Fibroblast of mammary gland (primary cell): ENCODE data around the gene PLEKHA8.

ENCODE experiments used
- DNase-seq: peaks from one replicate; pipeline ENCODE4 v3.0.0-alpha.2; 2010; ENCODE audit warnings: low read depth
- H3K4me3 ChIP-seq: 2 replicates; pipeline ENCODE4 v1.5.1; 2011; ENCODE audit warnings: low read depth, mild to moderate bottlenecking, low read length, moderate library complexity; ENCODE audit not compliant: control insufficient read depth
- TF ChIP-seq, protein P1 (sequence below): conservative IDR thresholded peaks from 2 replicates; pipeline ENCODE4 v1.5.1; 2011; ENCODE audit warnings: low read depth, low read length, inconsistent platforms; ENCODE audit not compliant: control insufficient read depth, insufficient read depth

PLEKHA8 gene

DNA sequence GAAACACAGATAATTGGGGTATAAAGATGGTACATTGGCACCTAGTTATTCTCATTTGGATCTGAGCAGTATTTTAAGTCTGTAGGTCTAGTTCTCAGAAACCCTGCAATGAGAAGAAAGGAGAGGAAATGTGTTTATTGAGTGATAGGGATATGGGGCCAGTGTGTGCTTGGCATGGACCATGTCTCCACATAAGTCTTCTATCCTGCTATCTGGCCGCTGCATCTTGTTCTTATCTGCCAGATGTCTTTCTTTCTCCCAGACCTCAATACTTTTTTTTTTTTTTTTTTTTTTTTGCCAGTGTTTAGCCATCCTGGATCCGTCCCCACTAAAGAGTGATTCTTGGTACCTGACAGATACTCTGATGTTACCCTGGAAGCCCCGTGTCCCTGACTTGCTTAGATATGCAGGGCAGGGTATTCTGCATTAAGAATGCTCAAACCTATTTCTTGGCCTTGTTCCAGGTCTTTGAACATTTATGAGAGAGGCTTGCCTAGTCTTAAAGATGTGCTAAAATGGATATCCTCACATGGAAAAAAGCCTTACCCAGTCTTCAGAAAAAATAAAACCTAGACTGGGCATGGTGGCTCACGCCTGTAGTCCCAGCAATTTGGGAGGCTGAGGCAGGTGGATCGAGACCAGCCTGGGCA lies 116.6 kb downstream of the PLEKHA8 start:
- no peak for DNase-seq
- no peak overlapping the region for H3K4me3 ChIP-seq
- TF ChIP-seq, protein P1, sequence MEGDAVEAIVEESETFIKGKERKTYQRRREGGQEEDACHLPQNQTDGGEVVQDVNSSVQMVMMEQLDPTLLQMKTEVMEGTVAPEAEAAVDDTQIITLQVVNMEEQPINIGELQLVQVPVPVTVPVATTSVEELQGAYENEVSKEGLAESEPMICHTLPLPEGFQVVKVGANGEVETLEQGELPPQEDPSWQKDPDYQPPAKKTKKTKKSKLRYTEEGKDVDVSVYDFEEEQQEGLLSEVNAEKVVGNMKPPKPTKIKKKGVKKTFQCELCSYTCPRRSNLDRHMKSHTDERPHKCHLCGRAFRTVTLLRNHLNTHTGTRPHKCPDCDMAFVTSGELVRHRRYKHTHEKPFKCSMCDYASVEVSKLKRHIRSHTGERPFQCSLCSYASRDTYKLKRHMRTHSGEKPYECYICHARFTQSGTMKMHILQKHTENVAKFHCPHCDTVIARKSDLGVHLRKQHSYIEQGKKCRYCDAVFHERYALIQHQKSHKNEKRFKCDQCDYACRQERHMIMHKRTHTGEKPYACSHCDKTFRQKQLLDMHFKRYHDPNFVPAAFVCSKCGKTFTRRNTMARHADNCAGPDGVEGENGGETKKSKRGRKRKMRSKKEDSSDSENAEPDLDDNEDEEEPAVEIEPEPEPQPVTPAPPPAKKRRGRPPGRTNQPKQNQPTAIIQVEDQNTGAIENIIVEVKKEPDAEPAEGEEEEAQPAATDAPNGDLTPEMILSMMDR, result no peak

DNA sequence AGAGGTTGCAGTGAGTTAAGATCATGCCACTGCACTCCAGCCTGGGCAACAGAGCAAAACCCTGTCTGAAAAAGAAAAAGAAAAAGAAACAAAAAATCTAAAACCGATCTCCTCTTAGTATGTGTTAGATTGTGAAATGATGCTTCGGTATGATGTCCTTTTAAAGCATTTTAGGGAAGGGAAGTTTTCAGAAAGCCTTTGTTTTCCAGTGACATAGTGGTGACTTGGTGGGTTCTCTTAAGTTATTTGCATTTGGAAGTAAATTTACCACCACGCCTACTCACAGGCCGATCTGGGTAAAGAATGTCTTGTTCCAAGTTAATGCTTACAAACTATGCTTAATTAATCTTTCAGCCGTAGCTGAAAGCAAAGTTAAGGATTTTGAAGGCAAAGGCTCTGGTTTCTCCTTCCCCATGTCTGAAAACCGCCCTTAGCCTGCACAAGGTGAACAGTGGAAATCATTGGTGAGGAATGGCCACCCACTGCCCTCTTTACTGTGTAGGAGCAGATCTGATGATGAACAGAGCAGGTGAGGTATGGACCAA lies 117.3 kb downstream of the PLEKHA8 start:
- no peak for DNase-seq
- no peak overlapping the region for H3K4me3 ChIP-seq
- TF ChIP-seq, protein P1, result no peak

DNA sequence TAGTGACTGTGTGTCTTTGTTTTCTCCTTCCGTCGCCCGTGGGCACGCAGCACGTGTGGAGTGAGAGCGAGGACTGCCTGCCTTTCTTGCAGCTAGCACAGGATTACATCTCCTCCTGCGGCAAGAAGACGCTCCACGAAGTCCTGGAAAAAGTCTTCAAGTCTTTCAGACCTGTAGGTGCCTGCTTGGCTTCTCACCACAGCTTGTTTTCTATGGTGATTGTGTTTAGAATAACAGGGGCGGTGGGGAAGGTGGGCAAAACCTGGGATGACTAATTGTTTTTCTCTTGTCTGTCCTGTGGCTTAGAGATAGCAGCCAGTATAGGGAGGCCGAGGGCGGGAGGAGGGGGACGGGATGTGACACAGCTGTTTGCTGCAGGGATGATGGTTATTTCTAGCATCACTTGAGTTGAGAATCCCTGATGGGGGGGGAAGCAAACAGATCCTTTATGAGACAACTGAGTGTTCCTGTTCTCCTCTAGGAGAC lies 118.0 kb downstream of the PLEKHA8 start:
- no peak overlapping the region for H3K4me3 ChIP-seq
- TF ChIP-seq, protein P1, result no peak
- DNase-seq, result no peak

DNA sequence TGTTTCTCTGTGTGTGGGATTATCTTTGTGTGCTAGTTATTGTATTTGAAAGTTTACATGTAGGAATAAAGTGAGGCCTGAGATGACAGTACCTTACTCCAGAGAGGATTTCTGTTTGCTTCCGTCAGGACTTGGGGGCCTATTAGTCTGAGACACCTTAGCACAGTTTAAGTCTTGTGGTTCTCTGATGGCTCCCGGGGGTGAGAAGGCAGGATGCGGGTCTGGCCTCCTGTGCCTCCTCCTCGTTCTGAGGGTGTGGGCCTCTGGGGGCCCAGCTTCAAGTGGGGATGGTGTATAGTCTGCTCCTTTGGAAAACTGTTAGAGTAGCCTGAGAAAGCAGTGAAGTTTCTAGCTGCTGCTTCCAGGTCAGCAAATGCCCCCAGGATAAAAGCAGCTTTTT lies 119.0 kb downstream of the PLEKHA8 start:
- no peak for DNase-seq
- no peak overlapping the region for H3K4me3 ChIP-seq
- TF ChIP-seq, protein P1, result no peak

DNA sequence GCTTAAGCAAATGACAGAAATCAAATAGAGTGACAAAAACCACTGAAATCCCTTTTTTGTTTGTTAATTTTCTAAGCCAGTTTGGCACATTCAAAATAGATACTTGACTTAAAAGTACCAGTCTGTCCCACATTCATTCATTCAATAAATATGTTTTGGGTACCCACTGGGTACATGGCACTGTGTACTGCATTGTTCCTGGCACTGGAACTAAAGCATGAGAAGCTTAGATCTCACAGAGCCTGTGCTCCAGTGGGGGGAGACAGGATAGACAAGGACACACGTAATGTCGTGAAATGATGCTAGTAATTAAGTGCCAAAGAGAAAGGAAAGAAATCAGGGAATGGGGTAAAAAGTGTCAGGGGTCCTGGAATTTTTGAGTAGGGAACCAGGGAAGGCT lies 119.6 kb downstream of the PLEKHA8 start:
- H3K4me3 ChIP-seq, result no peak overlapping the region
- TF ChIP-seq, protein P1, result no peak
- no peak for DNase-seq

DNA sequence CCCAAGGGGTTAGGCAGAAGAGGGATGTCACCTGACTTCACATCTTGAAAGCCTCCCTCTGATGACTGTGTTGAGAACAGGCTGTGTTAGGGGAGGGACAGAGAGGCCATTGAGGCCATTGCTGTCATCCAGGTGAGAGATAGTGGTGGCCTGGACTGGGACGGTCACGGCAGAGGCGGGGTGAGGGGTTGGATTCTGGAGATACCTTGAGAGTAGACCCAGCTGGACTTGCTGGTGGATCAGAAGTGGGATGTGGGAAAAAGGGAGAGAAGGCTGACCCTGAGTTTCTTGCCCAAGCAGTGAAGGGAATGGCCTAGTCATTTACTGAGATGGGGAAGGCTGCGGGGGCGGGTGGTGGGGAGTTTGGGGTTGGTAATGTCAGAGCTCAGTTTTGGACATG lies 120.2 kb downstream of the PLEKHA8 start:
- H3K4me3 ChIP-seq, result no peak overlapping the region
- TF ChIP-seq, protein P1, result no peak
- DNase-seq, result no peak
